Measurements from ENCODE around the gene CTXND2.

Gene CTXND2

DNA sequence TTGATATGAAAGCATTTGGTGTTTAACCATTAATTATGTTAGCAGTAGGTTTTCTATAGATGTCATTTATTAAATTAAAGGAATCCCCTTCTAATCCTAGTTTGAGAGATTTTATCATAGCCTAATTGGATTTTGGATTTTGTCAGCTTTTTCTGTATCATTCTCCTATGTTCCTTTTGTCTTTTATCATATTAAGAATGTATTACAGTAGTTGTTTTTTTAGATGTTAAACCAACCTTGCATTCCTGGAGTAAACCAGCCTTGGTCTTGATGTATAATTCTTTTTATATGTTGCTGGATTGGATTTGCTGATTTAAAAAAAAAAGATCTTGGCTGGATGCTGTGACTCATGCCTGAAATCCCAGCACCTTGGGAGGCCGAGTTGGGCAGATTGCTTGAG, 44.8 kb downstream of the CTXND2 start:
- no peak for TF ChIP-seq CREB1 (IDR thresholded peaks at IDR 0.05; ENCODE audit: low read depth)
- TF ChIP-seq, protein P1, sequence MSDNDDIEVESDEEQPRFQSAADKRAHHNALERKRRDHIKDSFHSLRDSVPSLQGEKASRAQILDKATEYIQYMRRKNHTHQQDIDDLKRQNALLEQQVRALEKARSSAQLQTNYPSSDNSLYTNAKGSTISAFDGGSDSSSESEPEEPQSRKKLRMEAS (IDR thresholded peaks at IDR 0.05) = no peak
- TF ChIP-seq, protein P2, sequence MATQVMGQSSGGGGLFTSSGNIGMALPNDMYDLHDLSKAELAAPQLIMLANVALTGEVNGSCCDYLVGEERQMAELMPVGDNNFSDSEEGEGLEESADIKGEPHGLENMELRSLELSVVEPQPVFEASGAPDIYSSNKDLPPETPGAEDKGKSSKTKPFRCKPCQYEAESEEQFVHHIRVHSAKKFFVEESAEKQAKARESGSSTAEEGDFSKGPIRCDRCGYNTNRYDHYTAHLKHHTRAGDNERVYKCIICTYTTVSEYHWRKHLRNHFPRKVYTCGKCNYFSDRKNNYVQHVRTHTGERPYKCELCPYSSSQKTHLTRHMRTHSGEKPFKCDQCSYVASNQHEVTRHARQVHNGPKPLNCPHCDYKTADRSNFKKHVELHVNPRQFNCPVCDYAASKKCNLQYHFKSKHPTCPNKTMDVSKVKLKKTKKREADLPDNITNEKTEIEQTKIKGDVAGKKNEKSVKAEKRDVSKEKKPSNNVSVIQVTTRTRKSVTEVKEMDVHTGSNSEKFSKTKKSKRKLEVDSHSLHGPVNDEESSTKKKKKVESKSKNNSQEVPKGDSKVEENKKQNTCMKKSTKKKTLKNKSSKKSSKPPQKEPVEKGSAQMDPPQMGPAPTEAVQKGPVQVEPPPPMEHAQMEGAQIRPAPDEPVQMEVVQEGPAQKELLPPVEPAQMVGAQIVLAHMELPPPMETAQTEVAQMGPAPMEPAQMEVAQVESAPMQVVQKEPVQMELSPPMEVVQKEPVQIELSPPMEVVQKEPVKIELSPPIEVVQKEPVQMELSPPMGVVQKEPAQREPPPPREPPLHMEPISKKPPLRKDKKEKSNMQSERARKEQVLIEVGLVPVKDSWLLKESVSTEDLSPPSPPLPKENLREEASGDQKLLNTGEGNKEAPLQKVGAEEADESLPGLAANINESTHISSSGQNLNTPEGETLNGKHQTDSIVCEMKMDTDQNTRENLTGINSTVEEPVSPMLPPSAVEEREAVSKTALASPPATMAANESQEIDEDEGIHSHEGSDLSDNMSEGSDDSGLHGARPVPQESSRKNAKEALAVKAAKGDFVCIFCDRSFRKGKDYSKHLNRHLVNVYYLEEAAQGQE (IDR thresholded peaks at IDR 0.05; ENCODE audit: low read depth) = no peak
- TF ChIP-seq ZBTB7A (IDR thresholded peaks at IDR 0.05; ENCODE audit: low read depth) = no peak
- TF ChIP-seq EP300 (IDR thresholded peaks at IDR 0.05; ENCODE audit: borderline replicate concordance) = no peak
- TF ChIP-seq FOXM1 (IDR thresholded peaks at IDR 0.05; ENCODE audit: borderline replicate concordance, low read depth) = no peak
- no peak for TF ChIP-seq EGR1 (IDR thresholded peaks at IDR 0.05)
- no peak for TF ChIP-seq TCF12 (IDR thresholded peaks at IDR 0.05; ENCODE audit: low read depth)
- TF ChIP-seq TAF1 (IDR thresholded peaks at IDR 0.05; ENCODE audit: low read depth) = no peak
- no peak for TF ChIP-seq TEAD4 (IDR thresholded peaks at IDR 0.05)
- TF ChIP-seq RAD21 (IDR thresholded peaks at IDR 0.05; ENCODE audit: low read depth) = no peak
- no peak for TF ChIP-seq CEBPB (IDR thresholded peaks at IDR 0.05)
- TF ChIP-seq NFIC (IDR thresholded peaks at IDR 0.05) = no peak
- TF ChIP-seq, protein P3, sequence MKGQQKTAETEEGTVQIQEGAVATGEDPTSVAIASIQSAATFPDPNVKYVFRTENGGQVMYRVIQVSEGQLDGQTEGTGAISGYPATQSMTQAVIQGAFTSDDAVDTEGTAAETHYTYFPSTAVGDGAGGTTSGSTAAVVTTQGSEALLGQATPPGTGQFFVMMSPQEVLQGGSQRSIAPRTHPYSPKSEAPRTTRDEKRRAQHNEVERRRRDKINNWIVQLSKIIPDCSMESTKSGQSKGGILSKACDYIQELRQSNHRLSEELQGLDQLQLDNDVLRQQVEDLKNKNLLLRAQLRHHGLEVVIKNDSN (IDR thresholded peaks at IDR 0.05) = no peak
- no peak for TF ChIP-seq YY1 (IDR thresholded peaks at IDR 0.05; ENCODE audit: low read depth)

DNA sequence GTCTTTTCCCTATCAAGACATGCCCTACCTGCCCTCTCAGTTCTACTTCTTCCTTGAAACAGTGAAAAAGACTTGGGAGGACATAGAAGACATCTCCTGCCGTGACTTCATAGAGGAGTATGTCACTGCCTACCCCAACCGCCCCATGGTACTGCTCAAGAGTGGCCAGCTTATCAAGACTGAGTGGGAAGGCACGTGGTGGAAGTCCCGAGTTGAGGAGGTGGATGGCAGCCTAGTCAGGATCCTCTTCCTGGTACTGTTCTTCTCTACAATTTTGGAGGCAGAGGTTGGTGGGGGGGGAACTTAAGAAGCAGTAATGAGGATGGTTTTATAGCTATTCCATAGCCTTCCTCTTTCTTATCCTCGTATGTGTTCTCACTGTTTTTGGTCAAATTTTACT, 57.9 kb downstream of the CTXND2 start:
- no peak for TF ChIP-seq CEBPB (IDR thresholded peaks at IDR 0.05)
- TF ChIP-seq NFIC (IDR thresholded peaks at IDR 0.05) = no peak
- TF ChIP-seq RAD21 (IDR thresholded peaks at IDR 0.05; ENCODE audit: low read depth) = no peak
- TF ChIP-seq, protein P2 (IDR thresholded peaks at IDR 0.05; ENCODE audit: low read depth) = no peak
- no peak for TF ChIP-seq EGR1 (IDR thresholded peaks at IDR 0.05)
- no peak for TF ChIP-seq TEAD4 (IDR thresholded peaks at IDR 0.05)

DNA sequence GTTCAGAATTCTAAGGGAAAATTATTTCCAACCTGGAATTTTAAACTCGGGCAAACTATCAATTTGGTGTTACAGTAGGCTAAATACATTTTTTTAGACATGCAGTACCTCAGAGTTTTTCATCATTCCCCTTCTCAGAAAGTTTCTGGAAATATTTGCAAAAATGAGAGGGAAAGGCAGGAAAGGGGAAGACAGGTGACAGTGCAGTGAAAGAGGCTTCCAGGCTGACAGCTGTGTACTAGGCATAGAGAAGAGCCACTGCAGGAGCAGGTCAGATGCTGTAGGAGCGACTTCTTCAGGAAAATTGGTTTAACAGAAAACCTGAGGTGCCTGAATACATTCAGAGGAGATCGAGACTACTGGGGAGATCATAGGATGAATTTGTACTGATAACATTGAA, 67.8 kb downstream of the CTXND2 start:
- no peak for TF ChIP-seq EGR1 (IDR thresholded peaks at IDR 0.05)
- no peak for TF ChIP-seq ZBTB7A (IDR thresholded peaks at IDR 0.05; ENCODE audit: low read depth)
- TF ChIP-seq, protein P1 (IDR thresholded peaks at IDR 0.05) = no peak
- no peak for TF ChIP-seq RAD21 (IDR thresholded peaks at IDR 0.05; ENCODE audit: low read depth)
- TF ChIP-seq NFIC (IDR thresholded peaks at IDR 0.05) = no peak
- TF ChIP-seq FOXM1 (IDR thresholded peaks at IDR 0.05; ENCODE audit: borderline replicate concordance, low read depth) = no peak
- TF ChIP-seq EP300 (IDR thresholded peaks at IDR 0.05; ENCODE audit: borderline replicate concordance) = no peak

DNA sequence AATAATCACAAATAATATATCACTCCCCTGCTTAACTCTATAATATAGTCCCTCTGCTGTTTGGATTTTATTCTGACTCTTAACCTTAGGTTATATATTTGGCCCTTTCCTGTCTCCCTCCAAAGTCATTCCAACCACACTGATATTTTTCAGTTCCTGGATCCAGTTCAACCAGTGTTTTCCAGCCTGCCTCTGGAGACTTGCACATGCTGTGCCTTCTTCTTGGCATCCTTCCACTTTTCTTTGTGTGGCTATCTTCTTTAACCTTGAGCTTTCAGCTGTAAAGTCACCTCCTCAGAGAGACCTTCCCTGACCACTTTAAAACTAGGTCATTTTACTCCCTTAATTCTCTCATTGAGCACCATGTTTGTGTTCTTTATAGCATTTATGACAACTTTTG, 68.3 kb downstream of the CTXND2 start:
- TF ChIP-seq TEAD4 (IDR thresholded peaks at IDR 0.05) (no peak), FOXM1 (IDR thresholded peaks at IDR 0.05; ENCODE audit: borderline replicate concordance, low read depth) (no peak), NFIC (IDR thresholded peaks at IDR 0.05) (peak; percentile 40), TCF12 (IDR thresholded peaks at IDR 0.05; ENCODE audit: low read depth) (no peak), ZBTB7A (IDR thresholded peaks at IDR 0.05; ENCODE audit: low read depth) (no peak)

DNA sequence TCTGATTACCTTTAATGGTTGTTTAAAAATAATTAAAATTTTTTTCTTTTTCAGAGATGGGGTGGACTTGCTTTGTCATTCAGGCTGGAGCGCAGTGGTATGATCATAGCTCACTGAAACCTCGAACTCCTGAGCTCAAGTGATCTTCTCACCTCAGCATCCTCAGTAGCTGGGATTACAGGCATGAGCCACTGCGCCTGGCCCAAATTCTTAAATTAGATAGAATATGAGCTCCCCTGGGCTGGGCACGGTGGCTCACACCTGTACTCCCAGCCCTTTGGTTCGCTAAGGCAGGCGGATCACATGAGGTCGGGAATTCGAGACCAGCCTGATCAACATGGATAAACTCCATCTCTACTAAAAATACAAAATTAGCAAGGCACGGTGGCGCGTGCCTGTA, 70.7 kb downstream of the CTXND2 start:
- TF ChIP-seq YY1 (IDR thresholded peaks at IDR 0.05; ENCODE audit: low read depth) = no peak
- TF ChIP-seq, protein P3 (IDR thresholded peaks at IDR 0.05) = no peak
- TF ChIP-seq, protein P2 (IDR thresholded peaks at IDR 0.05; ENCODE audit: low read depth) = no peak
- TF ChIP-seq FOXM1 (IDR thresholded peaks at IDR 0.05; ENCODE audit: borderline replicate concordance, low read depth) = no peak
- TF ChIP-seq CEBPB (IDR thresholded peaks at IDR 0.05) = no peak
- TF ChIP-seq EP300 (IDR thresholded peaks at IDR 0.05; ENCODE audit: borderline replicate concordance) = no peak
- TF ChIP-seq ZBTB7A (IDR thresholded peaks at IDR 0.05; ENCODE audit: low read depth) = no peak
- no peak for TF ChIP-seq TEAD4 (IDR thresholded peaks at IDR 0.05)
- no peak for TF ChIP-seq NFIC (IDR thresholded peaks at IDR 0.05)
- no peak for TF ChIP-seq RAD21 (IDR thresholded peaks at IDR 0.05; ENCODE audit: low read depth)
- no peak for TF ChIP-seq CREB1 (IDR thresholded peaks at IDR 0.05; ENCODE audit: low read depth)
- TF ChIP-seq EGR1 (IDR thresholded peaks at IDR 0.05) = no peak

Measured in Ishikawa (cell line).